ELF-1 (cell line): ENCODE data around the gene GJC3.
A peak's percentile ranks its signal among the peaks of the same experiment; 100 is the strongest.
"Not testable (repeated sequence)": the region's sequence is repeated elsewhere in the genome, so short reads cannot be mapped to it uniquely, and the experiment has no call there.

Source experiments
- DNase-seq: peaks from one replicate; pipeline ENCODE4 v3.0.0-alpha.2; 2016; ENCODE audit warnings: low read depth, low spot score

GJC3 gene

GRCh38 chr7:99928994-99929729 is at the start of gene GJC3:
Gene GJC3 (minus strand): TSS chr7:99929620. CDS start chr7:99929620, 0 bp downstream.
- peak; percentile 76 for DNase-seq

GRCh38 chr7:99976626-99977025 is 47.2 kb upstream of the GJC3 start:
- DNase-seq: no peak

GRCh38 chr7:99975782-99976521 is 46.5 kb upstream of the GJC3 start, which contains the start of gene AZGP1:
Gene AZGP1 (minus strand): TSS chr7:99976031. CDS start chr7:99976020, 11 bp downstream.
- no peak for DNase-seq

GRCh38 chr7:99974681-99975080 is 45.3 kb upstream of the GJC3 start:
- no peak for DNase-seq

- not testable (repeated sequence) for DNase-seq
Measured at GRCh38 chr7:99973817-99974216, 44.4 kb upstream of the GJC3 start.

DNA sequence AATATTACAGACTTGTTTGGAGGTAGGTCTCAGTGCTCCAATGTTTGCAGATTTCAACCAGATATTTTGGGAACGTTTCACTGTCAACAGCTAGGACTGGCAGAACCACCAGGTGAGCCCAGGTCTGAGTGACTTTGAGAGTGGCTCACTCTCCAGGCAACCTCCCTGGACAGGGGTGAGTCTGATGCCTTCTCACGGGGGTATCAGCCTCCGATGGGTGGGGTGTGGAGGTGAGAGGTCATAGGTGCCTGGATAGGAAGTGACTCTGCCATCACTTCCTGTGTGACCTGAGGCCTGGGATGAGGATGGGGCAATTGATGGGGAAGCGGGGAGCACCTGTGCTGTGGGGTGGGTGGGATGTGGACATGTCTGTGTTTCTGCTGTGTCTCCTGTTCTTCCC is 41.8 kb upstream of the GJC3 start:
- no peak for DNase-seq

- DNase-seq: not testable (repeated sequence)
Measured at GRCh38 chr7:99969813-99970212, 40.4 kb upstream of the GJC3 start.

DNA sequence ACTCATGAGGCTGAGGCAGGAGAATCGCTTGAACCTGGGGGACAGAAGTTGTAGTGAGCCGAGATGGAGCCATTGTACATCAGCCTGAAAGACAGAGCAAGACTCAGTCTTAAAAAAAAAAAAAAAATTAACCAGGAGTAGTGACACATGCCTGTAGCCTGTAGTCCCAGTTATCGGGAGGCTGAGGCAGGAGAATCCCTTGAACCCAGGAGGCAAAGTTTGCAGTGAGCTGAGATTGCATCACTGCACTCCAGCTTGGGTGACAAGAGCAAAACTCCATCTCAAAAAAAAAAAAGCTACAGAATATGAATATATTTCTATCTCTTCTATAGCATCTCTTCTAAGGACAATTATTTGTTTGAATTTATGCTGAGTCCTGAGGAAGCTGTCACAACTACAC is 39.9 kb upstream of the GJC3 start:
- DNase-seq: no peak

DNA sequence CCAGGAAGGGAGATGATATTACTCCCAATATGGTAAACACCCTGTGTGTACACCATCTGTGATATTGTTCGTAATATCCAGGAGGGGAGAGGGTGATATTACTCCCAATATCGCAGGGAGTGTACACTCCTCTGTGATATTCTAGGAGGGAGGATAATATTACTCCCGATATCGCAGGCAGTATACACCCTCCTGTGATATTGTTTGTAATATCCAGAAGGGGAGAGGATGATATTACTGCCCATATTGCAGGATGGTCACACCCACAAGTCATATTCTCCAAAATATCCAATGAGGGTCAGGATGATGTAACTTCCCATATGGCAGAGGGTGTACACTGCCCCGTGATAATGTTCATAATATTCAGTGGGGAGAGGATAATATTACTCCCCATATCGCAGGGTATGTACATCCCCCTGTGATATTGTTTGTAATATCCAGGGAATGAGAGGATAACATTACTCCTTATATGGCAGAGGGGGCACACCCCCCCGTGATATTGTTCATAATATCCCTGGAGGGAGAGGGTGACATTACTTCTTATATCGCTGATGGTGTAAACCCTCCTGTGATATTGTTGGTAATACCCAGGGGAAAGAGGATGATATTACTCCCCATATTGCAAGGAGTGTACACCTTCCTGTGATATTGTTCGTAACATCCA is 29.3 kb upstream of the GJC3 start:
- DNase-seq: no peak

GRCh38 chr7:99955247-99955646 is 25.8 kb upstream of the GJC3 start:
- no peak for DNase-seq

GRCh38 chr7:99954643-99955042 is 25.2 kb upstream of the GJC3 start:
- not testable (repeated sequence) for DNase-seq

GRCh38 chr7:99953649-99954048 is 24.2 kb upstream of the GJC3 start:
- no peak for DNase-seq

DNA sequence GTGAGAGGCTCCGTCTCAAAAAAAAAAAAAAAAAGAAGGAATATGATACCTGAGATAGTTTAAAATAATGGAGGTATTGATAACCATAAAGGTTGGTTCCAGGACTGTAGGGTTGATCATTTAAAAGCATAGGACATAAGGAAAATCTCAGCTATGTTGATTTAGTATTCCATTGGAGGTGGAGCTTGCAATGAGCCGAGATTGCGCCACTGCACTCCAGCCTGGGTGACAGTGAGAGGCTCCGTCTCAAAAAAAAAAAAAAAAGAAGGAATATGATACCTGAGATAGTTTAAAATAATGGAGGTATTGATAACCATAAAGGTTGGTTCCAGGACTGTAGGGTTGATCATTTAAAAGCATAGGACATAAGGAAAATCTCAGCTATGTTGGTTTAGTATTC is 23.2 kb upstream of the GJC3 start:
- DNase-seq: not testable (repeated sequence)

- not testable (repeated sequence) for DNase-seq
Measured at GRCh38 chr7:99950819-99951218, 21.4 kb upstream of the GJC3 start.

GRCh38 chr7:99949645-99950228 is 20.3 kb upstream of the GJC3 start:
- DNase-seq: no peak

DNA sequence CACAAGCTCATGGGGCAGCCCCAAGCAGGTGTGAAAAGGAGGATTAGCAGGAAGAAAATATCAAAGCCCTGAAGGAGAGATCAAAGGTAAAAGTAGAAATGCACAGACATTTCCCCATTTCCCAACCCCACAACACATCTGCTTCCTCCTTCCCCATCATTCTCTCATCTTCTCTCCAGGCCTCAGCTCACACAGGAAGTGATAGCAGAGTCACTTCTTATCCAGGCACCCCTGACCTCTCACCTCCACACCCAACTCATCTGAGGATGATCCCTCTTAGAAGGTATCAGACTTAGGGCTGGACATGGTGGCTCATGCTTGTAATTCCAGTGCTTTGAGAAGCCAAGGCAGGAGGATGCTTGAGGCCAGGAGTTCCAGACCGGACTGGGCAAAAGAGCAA is 18.2 kb upstream of the GJC3 start:
- DNase-seq: no peak

- no peak for DNase-seq
Measured at GRCh38 chr7:99944497-99945070, 15.2 kb upstream of the GJC3 start.

GRCh38 chr7:99943641-99944496 is 14.4 kb upstream of the GJC3 start:
- peak; percentile 70 for DNase-seq

DNA sequence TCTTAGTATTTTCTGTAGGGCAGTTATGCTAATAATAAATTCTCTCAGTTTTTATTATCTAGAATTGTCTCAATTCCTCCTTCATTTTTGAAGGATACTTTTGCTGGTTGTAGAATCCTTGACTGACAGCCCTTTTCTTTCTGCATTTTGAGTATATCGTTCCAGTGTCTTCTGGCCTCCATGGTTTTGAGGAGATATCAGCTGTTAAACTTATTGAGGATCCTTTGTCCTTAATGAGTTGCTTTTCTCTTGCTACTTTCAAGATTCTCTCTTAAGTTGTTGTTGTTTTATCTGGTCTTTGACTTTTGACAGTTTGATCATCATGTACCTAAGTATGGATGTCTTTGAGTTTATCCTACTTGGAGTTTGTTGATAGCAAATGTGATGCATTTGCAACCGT is 8.9 kb upstream of the GJC3 start:
- no peak for DNase-seq

- DNase-seq: not testable (repeated sequence)
Measured at GRCh38 chr7:99935009-99935408, 5.6 kb upstream of the GJC3 start.

GRCh38 chr7:99930376-99930775 is 956 bp upstream of the GJC3 start:
- DNase-seq: no peak
